ENCODE measurements around the gene DCXR.

- TF ChIP-seq CTCF (conservative IDR thresholded peaks at IDR 0.05; ENCODE audit: low read depth, low read length) = no peak
- no peak for TF ChIP-seq EZH2phosphoT487 (IDR thresholded peaks at IDR 0.05; ENCODE audit: borderline replicate concordance, low read length)
- TF ChIP-seq EZH2 (IDR thresholded peaks at IDR 0.05; ENCODE audit: low read length, unreplicated experiment) = no peak
Observed at GRCh38 chr17:82029990-82030469, 7.5 kb downstream of the DCXR start.

Data from PC-3 (cell line).